H1 (cell line): Measurements from ENCODE around the gene ZNF512. TPM values are rescaled to one million over a fixed set of nuclear protein-coding genes. Genes with fewer than 3 reads are reported as not detected.

Source experiments
- CTCF ChIA-PET: fragments of 300-600 bp; sonication (Branson Sonifier 250); formaldehyde crosslinking; loops from one replicate; lab custom pipeline; 2021; ENCODE audit not compliant: partially characterized antibody; lab: Charles Lee
- POLR2A ChIA-PET: fragments of 300-600 bp; sonication (Branson Sonifier 250); formaldehyde crosslinking; loops from one replicate; lab custom pipeline; 2021; ENCODE audit warnings: inconsistent platforms; ENCODE audit not compliant: partially characterized antibody; lab: Charles Lee
- DNase-seq, 2 experiments: peaks; one replicate each; pipeline versions ENCODE4 v3.0.0 to v3.0.0-alpha.2; 2010 to 2022; ENCODE audit warnings: low spot score in 2 of 2, low read depth in 1 of 2, mixed read lengths in 1 of 2
- FAIRE-seq: peaks from 2 replicates; lab custom pipeline; 2011; peaks lifted over from hg19 to GRCh38; lab: Jason Lieb, UNC
- H2AFZ ChIP-seq: 2 replicates; pipeline ENCODE4 v1.8.1; 2012; ENCODE audit warnings: low read length, inconsistent platforms
- H2AK5ac ChIP-seq: 2 replicates; pipeline ENCODE4 v1.6.1; 2013; ENCODE audit warnings: low read depth, low read length
- H2BK120ac ChIP-seq: replicated peaks from 2 replicates; pipeline ENCODE3; 2013; ENCODE audit warnings: low read depth, low read length, inconsistent platforms
- H2BK12ac ChIP-seq: 2 replicates; pipeline ENCODE4 v1.6.1; 2013; ENCODE audit warnings: low read depth, low read length
- H2BK15ac ChIP-seq: 2 replicates; pipeline ENCODE4 v1.6.1; 2013; ENCODE audit warnings: low read length
- H2BK20ac ChIP-seq: 2 replicates; pipeline ENCODE4 v1.6.1; 2013; ENCODE audit warnings: low read length
- H2BK5ac ChIP-seq: 2 replicates; pipeline ENCODE4 v1.6.1; 2013; ENCODE audit warnings: low read depth, low read length
- H3K14ac ChIP-seq: 2 replicates; pipeline ENCODE4 v1.6.1; 2013; ENCODE audit warnings: inconsistent platforms; ENCODE audit not compliant: insufficient read length
- H3K18ac ChIP-seq: 2 replicates; pipeline ENCODE4 v1.6.1; 2013; ENCODE audit warnings: low read length; ENCODE audit errors: extremely low read depth
- H3K23ac ChIP-seq: 2 replicates; pipeline ENCODE4 v1.6.1; 2013; ENCODE audit warnings: inconsistent platforms; ENCODE audit not compliant: insufficient read length
- H3K23me2 ChIP-seq: 2 replicates; pipeline ENCODE4 v1.6.1; 2013; ENCODE audit warnings: low read depth, low read length
- H3K27ac ChIP-seq: 2 replicates; pipeline ENCODE4 v1.6.1; 2011; ENCODE audit warnings: low read depth, low read length, inconsistent platforms
- H3K27me3 ChIP-seq, 4 experiments: replicated peaks in 1 of 4; 1 replicate in 1 of 4; 2 replicates in 3 of 4; pipeline versions ENCODE4 v1.6.1 to v1.8.1; 2011 to 2013; ENCODE audit warnings: low read length in 3 of 4, mild to moderate bottlenecking in 3 of 4, inconsistent platforms in 2 of 4, mixed read lengths in 2 of 4, moderate library complexity in 1 of 4; ENCODE audit not compliant: control insufficient read depth in 3 of 4, insufficient read depth in 3 of 4; ENCODE audit errors: extremely low read depth in 1 of 4
- H3K36me3 ChIP-seq, 4 experiments: 2 replicates each; pipeline versions ENCODE4 v1.6.1 to v1.8.1; 2011 to 2013; ENCODE audit warnings: mild to moderate bottlenecking in 4 of 4, low read length in 3 of 4, moderate library complexity in 2 of 4, control low read depth in 1 of 4, inconsistent platforms in 1 of 4; ENCODE audit not compliant: insufficient read depth in 4 of 4, control insufficient read depth in 2 of 4
- H3K4ac ChIP-seq: replicated peaks from 2 replicates; pipeline ENCODE3; 2013; ENCODE audit warnings: low read length, low read depth, mixed read lengths, inconsistent platforms; ENCODE audit not compliant: insufficient read length
- H3K4me1 ChIP-seq, 4 experiments: replicated peaks in 1 of 4; 1 replicate in 1 of 4; 2 replicates in 3 of 4; pipeline versions ENCODE4 v1.6.1 to v1.8.1; 2011 to 2013; ENCODE audit warnings: low read length in 3 of 4, inconsistent platforms in 2 of 4, mixed read lengths in 1 of 4; ENCODE audit not compliant: insufficient read depth in 4 of 4, control insufficient read depth in 3 of 4
- H3K4me2 ChIP-seq, 2 experiments: 2 replicates each; pipeline versions ENCODE4 v1.6.1 to v1.8.1; 2011 to 2013; ENCODE audit warnings: low read depth in 2 of 2, low read length in 2 of 2, control low read depth in 1 of 2, inconsistent platforms in 1 of 2, mild to moderate bottlenecking in 1 of 2; ENCODE audit not compliant: insufficient read depth in 1 of 2
- H3K4me3 ChIP-seq, 4 experiments: fragments of 200-600, 300-600 bp in 1 of 4; sonication (generic), shearing (Covaris generic), sonication (Bioruptor Twin) in 1 of 4; 2 replicates each; pipeline versions ENCODE4 v1.5.1 to v1.8.1; 2011 to 2016; ENCODE audit warnings: low read length in 4 of 4, low read depth in 3 of 4, control low read depth in 2 of 4, inconsistent platforms in 2 of 4, mild to moderate bottlenecking in 2 of 4, mixed read lengths in 1 of 4, moderate library complexity in 1 of 4; ENCODE audit not compliant: insufficient read depth in 2 of 4; ENCODE audit errors: extremely low read depth in 1 of 4
- H3K56ac ChIP-seq: replicated peaks from 2 replicates; pipeline ENCODE3; 2013; ENCODE audit warnings: low read depth, mild to moderate bottlenecking, mixed read lengths, low read length, inconsistent platforms; ENCODE audit not compliant: insufficient read length
- H3K79me1 ChIP-seq: 2 replicates; pipeline ENCODE4 v1.6.1; 2013; ENCODE audit warnings: low read depth, low read length, control low read depth
- H3K79me2 ChIP-seq, 2 experiments: 2 replicates each; pipeline versions ENCODE4 v1.6.1 to v1.8.1; 2012 to 2013; ENCODE audit warnings: low read length in 2 of 2, mild to moderate bottlenecking in 2 of 2, inconsistent platforms in 1 of 2; ENCODE audit not compliant: insufficient read depth in 2 of 2, control insufficient read depth in 1 of 2
- H3K9ac ChIP-seq, 4 experiments: replicated peaks in 1 of 4; 1 replicate in 1 of 4; 2 replicates in 3 of 4; pipeline versions ENCODE4 v1.6.1 to v1.8.1; 2011 to 2013; ENCODE audit warnings: low read depth in 3 of 4, low read length in 3 of 4, control low read depth in 2 of 4, mild to moderate bottlenecking in 2 of 4, moderate library complexity in 2 of 4, inconsistent platforms in 1 of 4; ENCODE audit errors: extremely low read depth in 1 of 4
- H3K9me3 ChIP-seq, 2 experiments: 2 replicates each; pipeline versions ENCODE4 v1.6.1 to v1.8.1; 2012 to 2013; ENCODE audit warnings: mild to moderate bottlenecking in 2 of 2, moderate library complexity in 2 of 2, control low read depth in 1 of 2, inconsistent platforms in 1 of 2, low read depth in 1 of 2, low read length in 1 of 2, mixed read lengths in 1 of 2; ENCODE audit not compliant: insufficient read depth in 2 of 2
- H4K20me1 ChIP-seq, 2 experiments: replicated peaks in 1 of 2; 2 replicates each; pipeline versions ENCODE3 to v1.8.1; 2011 to 2013; ENCODE audit warnings: inconsistent platforms in 2 of 2, low read length in 2 of 2, mild to moderate bottlenecking in 1 of 2; ENCODE audit not compliant: insufficient read depth in 2 of 2, control insufficient read depth in 1 of 2
- H4K5ac ChIP-seq: 2 replicates; pipeline ENCODE4 v1.6.1; 2013; ENCODE audit warnings: low read length, low read depth, mixed read lengths, inconsistent platforms; ENCODE audit not compliant: insufficient read length
- H4K8ac ChIP-seq: 2 replicates; pipeline ENCODE4 v1.8.0; 2013; ENCODE audit warnings: mild to moderate bottlenecking, moderate library complexity, low read length, inconsistent platforms; ENCODE audit not compliant: insufficient read depth; ENCODE audit errors: extremely low read depth
- H4K91ac ChIP-seq: replicated peaks from 2 replicates; pipeline ENCODE3; 2013; ENCODE audit warnings: low read length, mixed read lengths, inconsistent platforms; ENCODE audit not compliant: insufficient read length
- NRF1 ChIP-seq: IDR thresholded peaks from 2 replicates; pipeline ENCODE4 v1.6.1; 2011; ENCODE audit warnings: mild to moderate bottlenecking, low read depth, low read length, improper control_type of control experiment
- WGBS, 2 experiments: shearing (Covaris generic) in 1 of 2; methylation state at CpG; one replicate each; pipeline versions ENCODE4 v1.1.6 to v1.1.7; 2013 to 2015; ENCODE audit warnings: low lambda C conversion rate in 2 of 2, mixed read lengths in 2 of 2, inconsistent platforms in 1 of 2, low coverage in 1 of 2, missing lambda C conversion rate in 1 of 2; ENCODE audit not compliant: insufficient replicate concordance in 2 of 2, insufficient coverage in 1 of 2, insufficient read length in 1 of 2; ENCODE audit errors: extremely low coverage in 1 of 2, missing lambda C conversion rate in 1 of 2; 5-methylcytosine and 5-hydroxymethylcytosine counted together
- polyA plus RNA-seq, 7 experiments: library from polyadenylated mRNA; depleted of rRNA in 3 of 7; stranded (reverse) in 5 of 7; unstranded in 2 of 7; fragments of >200 nt in 5 of 7; fragments of 200-250 nt in 2 of 7; gene quantifications; 1 replicate in 5 of 7; 2 replicates in 1 of 7; 4 replicates in 1 of 7; pipeline versions ENCODE4 v1.2.1 to v1.2.3, GENCODE V29; 2011 to 2013; ENCODE audit warnings: missing spikeins in 2 of 7, mixed read lengths in 2 of 7
- total RNA-seq: library from RNA; stranded (reverse); fragmentation: NEBNext Ultra II Directional; extraction: Animal tissue kit (Norgen Biotek cat#: 25700); gene quantifications from 2 replicates; pipeline ENCODE4 v1.2.1, GENCODE V29; 2021
- TF ChIP-seq, protein P1 (sequence below), 3 experiments: IDR thresholded peaks; 1 replicate in 2 of 3; 2 replicates in 1 of 3; pipeline versions ENCODE4 v1.5.1 to v1.6.1; 2011; ENCODE audit warnings: low read length in 3 of 3, mild to moderate bottlenecking in 3 of 3, inconsistent platforms in 2 of 3, low read depth in 1 of 3, moderate library complexity in 1 of 3; ENCODE audit not compliant: insufficient read depth in 1 of 3; ENCODE audit errors: control extremely low read depth in 1 of 3
- TF ChIP-seq, protein P2 (sequence below): IDR thresholded peaks from 2 replicates; pipeline ENCODE4 v1.6.1; 2012; ENCODE audit warnings: inconsistent platforms

ZNF512 gene
- total and polyA plus RNA-seq, 2 of the 8 experiments (the other 6 are each of a cell fraction or from before 2014, with no cell fraction given), result 17.6 to 37.9 TPM

DNA sequence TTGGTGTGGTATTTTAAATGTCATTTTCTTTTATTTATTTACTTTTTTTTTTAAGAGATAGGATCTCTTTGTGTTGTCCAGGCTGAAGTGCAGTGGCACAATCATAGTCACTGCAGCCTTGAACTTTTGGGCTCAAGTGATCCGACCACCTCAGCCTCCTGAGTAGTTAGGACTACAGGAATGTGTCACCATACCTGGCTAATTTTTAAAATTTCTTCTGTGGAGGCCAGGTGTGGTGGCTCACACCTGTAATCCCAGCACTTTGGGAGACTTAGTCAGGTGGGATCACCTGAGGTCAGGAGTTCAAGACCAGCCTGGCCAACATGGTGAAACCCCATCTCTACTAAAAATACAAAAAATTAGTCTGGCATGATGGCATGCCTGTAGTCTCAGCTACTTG, 33.5 kb upstream of the ZNF512 start:
- Histone ChIP-seq H3K4me2 (no peak overlapping the region), H2AK5ac (no peak overlapping the region), H3K79me2 (no peaks in the 10 kb centered on the region), H4K91ac (no peak overlapping the region), H3K79me1 (no peaks in the 10 kb centered on the region), H3K4me3 (no peak overlapping the region), H2BK20ac (no peak overlapping the region), H3K4ac (no peak overlapping the region), H2BK5ac (no peak overlapping the region), H2BK15ac (no peak overlapping the region), H2BK120ac (no peak overlapping the region), H3K56ac (no peak overlapping the region), H4K5ac (no peak overlapping the region), H3K9me3 (peaks cover 4 to 5% of the 10 kb centered on the region in 2 experiments; a peak in 2 of 4 replicates), H3K23me2 (no peaks in the 10 kb centered on the region), H4K8ac (no peak overlapping the region), H3K9ac (no peak overlapping the region), H2BK12ac (no peak overlapping the region), H3K18ac (no peak overlapping the region), H3K36me3 (no peaks in the 10 kb centered on the region), H3K27ac (no peak overlapping the region), H3K4me1 (no peaks in the 10 kb centered on the region), H4K20me1 (no peaks in the 10 kb centered on the region), H3K27me3 (no peaks in the 10 kb centered on the region; a peak in 1 of 7 replicates), H2AFZ (no peak overlapping the region), H3K14ac (no peak overlapping the region), H3K23ac (no peak overlapping the region)
- FAIRE-seq (no peak), DNase-seq (no peak)
- POLR2A ChIA-PET, result no interaction called here
- no peak for TF ChIP-seq NRF1
- TF ChIP-seq, protein P1, sequence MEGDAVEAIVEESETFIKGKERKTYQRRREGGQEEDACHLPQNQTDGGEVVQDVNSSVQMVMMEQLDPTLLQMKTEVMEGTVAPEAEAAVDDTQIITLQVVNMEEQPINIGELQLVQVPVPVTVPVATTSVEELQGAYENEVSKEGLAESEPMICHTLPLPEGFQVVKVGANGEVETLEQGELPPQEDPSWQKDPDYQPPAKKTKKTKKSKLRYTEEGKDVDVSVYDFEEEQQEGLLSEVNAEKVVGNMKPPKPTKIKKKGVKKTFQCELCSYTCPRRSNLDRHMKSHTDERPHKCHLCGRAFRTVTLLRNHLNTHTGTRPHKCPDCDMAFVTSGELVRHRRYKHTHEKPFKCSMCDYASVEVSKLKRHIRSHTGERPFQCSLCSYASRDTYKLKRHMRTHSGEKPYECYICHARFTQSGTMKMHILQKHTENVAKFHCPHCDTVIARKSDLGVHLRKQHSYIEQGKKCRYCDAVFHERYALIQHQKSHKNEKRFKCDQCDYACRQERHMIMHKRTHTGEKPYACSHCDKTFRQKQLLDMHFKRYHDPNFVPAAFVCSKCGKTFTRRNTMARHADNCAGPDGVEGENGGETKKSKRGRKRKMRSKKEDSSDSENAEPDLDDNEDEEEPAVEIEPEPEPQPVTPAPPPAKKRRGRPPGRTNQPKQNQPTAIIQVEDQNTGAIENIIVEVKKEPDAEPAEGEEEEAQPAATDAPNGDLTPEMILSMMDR (IDR thresholded peaks at IDR 0.05; ENCODE audit: control extremely low read depth in 1 of 3, insufficient read depth in 1 of 3, low read depth in 1 of 3, low read length in 3 of 3), result no peak
- TF ChIP-seq, protein P2, sequence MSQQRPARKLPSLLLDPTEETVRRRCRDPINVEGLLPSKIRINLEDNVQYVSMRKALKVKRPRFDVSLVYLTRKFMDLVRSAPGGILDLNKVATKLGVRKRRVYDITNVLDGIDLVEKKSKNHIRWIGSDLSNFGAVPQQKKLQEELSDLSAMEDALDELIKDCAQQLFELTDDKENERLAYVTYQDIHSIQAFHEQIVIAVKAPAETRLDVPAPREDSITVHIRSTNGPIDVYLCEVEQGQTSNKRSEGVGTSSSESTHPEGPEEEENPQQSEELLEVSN, result no peak
- CTCF ChIA-PET, result no interaction called here
- WGBS, 2 experiments, result 70% methylated on average over 1 of the region's 1 CpG; no CpG with 5 or more reads in 1 of the 2 experiments
